Neural progenitor cell (in vitro differentiated cells): ENCODE data around the gene LDLRAD4. TPM values are rescaled to one million over a fixed set of nuclear protein-coding genes. Genes with fewer than 3 reads are reported as not detected.

Experiments used
- DNase-seq: peaks from one replicate; pipeline ENCODE4 v3.0.0-alpha.2; 2016; ENCODE audit warnings: low spot score
- H2AFZ ChIP-seq: fragments of 200-600 bp; sonication (generic); replicated peaks from 2 replicates; pipeline ENCODE4 v1.6.1; 2016; ENCODE audit warnings: antibody characterized with exemption
- H3F3A ChIP-seq: fragments of 200-600 bp; sonication (generic); 2 replicates; pipeline ENCODE4 v1.6.1; 2016; ENCODE audit warnings: antibody characterized with exemption, low read depth
- H3K27ac ChIP-seq: fragments of 200-600 bp; sonication (generic); 2 replicates; pipeline ENCODE4 v1.5.1; 2016; ENCODE audit warnings: mild to moderate bottlenecking
- H3K27me3 ChIP-seq: fragments of 200-600 bp; sonication (generic); 2 replicates; pipeline ENCODE4 v1.6.1; 2016; ENCODE audit warnings: mild to moderate bottlenecking, moderate library complexity
- H3K36me3 ChIP-seq: fragments of 200-600 bp; sonication (generic); 2 replicates; pipeline ENCODE4 v1.5.1; 2016
- H3K4me1 ChIP-seq: fragments of 200-600 bp; sonication (generic); 2 replicates; pipeline ENCODE4 v1.6.1; 2016; ENCODE audit warnings: mixed run types
- H3K4me2 ChIP-seq: fragments of 200-600 bp; sonication (generic); 2 replicates; pipeline ENCODE4 v1.6.1; 2016
- H3K4me3 ChIP-seq: fragments of 200-600 bp; sonication (generic); 2 replicates; pipeline ENCODE4 v1.5.1; 2016
- H3K79me2 ChIP-seq: fragments of 200-600 bp; sonication (generic); 2 replicates; pipeline ENCODE4 v1.6.1; 2016; ENCODE audit warnings: low read depth
- H3K9ac ChIP-seq: fragments of 200-600 bp; sonication (generic); 2 replicates; pipeline ENCODE4 v1.6.1; 2016
- H3K9me3 ChIP-seq: fragments of 200-600 bp; sonication (generic); 2 replicates; pipeline ENCODE4 v1.5.1; 2016; ENCODE audit warnings: low read depth
- H4K20me1 ChIP-seq: fragments of 200-600 bp; sonication (generic); 2 replicates; pipeline ENCODE4 v1.6.1; 2016; ENCODE audit warnings: low read depth
- H3K27ac Mint-ChIP-seq: 3 replicates; pipeline ENCODE4 v1.8.0; 2021; ENCODE audit warnings: mixed read lengths
- H3K27me3 Mint-ChIP-seq: 2 replicates; pipeline ENCODE4 v1.8.0; 2022; ENCODE audit warnings: low read depth, mild to moderate bottlenecking, inconsistent platforms, moderate library complexity, mixed read lengths; ENCODE audit not compliant: insufficient read depth
- H3K36me3 Mint-ChIP-seq: 3 replicates; pipeline ENCODE4 v1.8.0; 2021; ENCODE audit warnings: mixed read lengths
- H3K4me1 Mint-ChIP-seq: 3 replicates; pipeline ENCODE4 v1.8.0; 2021; ENCODE audit warnings: mixed read lengths
- H3K4me3 Mint-ChIP-seq: 3 replicates; pipeline ENCODE4 v1.8.0; 2021; ENCODE audit warnings: mild to moderate bottlenecking, moderate library complexity, mixed read lengths
- H3K9me3 Mint-ChIP-seq: 3 replicates; pipeline ENCODE4 v1.8.0; 2020; ENCODE audit warnings: mixed read lengths
- CTCF ChIP-seq: fragments of 200-600 bp; sonication (generic); IDR thresholded peaks from 2 replicates; pipeline ENCODE4 v1.5.1; 2017; ENCODE audit warnings: antibody characterized with exemption, mild to moderate bottlenecking
- EZH2 ChIP-seq: fragments of 200-600 bp; sonication (generic); IDR thresholded peaks from 2 replicates; pipeline ENCODE4 v1.6.1; 2017; ENCODE audit warnings: antibody characterized with exemption, mild to moderate bottlenecking, moderate library complexity
- EZH2phosphoT487 ChIP-seq: fragments of 200-600 bp; sonication (generic); IDR thresholded peaks from 2 replicates; pipeline ENCODE4 v1.6.1; 2017; ENCODE audit warnings: antibody characterized with exemption
- total RNA-seq: library from RNA; depleted of rRNA; stranded (reverse); fragments of >200 nt; gene quantifications from 2 replicates; pipeline ENCODE4 v1.2.3, GENCODE V29; 2015; ENCODE audit warnings: low replicate concordance

LDLRAD4 gene
- total RNA-seq, 1 donor from 2014 or later: 0.65 TPM

DNA sequence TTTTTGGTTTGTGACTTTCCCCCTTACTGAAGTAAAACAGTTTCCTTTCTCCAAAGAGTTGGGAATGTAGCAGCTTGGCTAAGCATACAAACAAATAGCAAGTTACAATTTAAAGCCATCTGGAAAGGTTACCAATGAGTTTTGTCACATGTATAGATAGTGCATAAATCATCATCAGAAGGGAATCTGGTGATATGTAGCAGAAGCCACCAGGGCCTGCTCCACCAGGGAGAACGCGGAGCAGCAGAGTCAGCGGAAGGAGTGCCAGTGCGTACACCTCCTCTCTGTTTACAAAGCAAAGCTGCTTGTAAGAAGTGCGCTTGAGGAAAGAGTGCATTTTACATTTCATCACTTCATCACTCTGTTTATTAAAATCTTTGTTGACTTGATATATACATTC, 267.7 kb downstream of the LDLRAD4 start:
- H3K9ac ChIP-seq: no peak overlapping the region
- no peaks in the 10 kb centered on the region for H3K9me3 ChIP-seq
- H3K36me3 ChIP-seq: no peaks in the 10 kb centered on the region
- no peak overlapping the region for H2AFZ ChIP-seq
- TF ChIP-seq EZH2phosphoT487 (no peak), CTCF (no peak), EZH2 (no peak)
- H3K4me1 ChIP-seq: no peaks in the 10 kb centered on the region
- Mint-ChIP-seq H3K9me3 (peaks cover 7% of the 10 kb centered on the region), H3K27ac (no peak overlapping the region), H3K36me3 (no peaks in the 10 kb centered on the region), H3K4me3 (no peak overlapping the region), H3K27me3 (no peaks in the 10 kb centered on the region), H3K4me1 (peaks cover 9% of the 10 kb centered on the region)
- no peaks in the 10 kb centered on the region for H4K20me1 ChIP-seq
- H3K4me2 ChIP-seq: no peak overlapping the region
- no peak for DNase-seq
- no peak overlapping the region for H3K4me3 ChIP-seq
- no peaks in the 10 kb centered on the region for H3K27me3 ChIP-seq
- H3F3A ChIP-seq: no peaks in the 10 kb centered on the region
- H3K27ac ChIP-seq: no peak overlapping the region
- no peaks in the 10 kb centered on the region for H3K79me2 ChIP-seq

DNA sequence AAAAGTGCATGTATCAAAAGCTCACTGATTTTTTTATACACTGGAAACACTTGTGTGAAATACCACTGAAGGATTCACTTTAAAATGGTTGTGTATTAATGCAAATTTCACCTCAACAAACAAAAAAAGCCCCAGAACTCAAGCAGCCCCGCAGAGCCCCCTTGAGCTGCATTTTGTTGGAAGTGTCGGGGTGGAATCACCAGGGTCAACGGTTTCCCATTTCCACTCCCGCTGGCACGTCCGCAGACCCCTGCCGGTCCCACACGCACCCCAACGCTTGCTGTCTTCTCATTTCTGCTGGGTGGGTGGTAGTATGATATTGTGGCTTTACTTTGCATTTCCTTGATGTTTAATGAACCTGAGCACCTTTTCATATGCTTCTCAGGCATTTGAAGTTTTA, 268.1 kb downstream of the LDLRAD4 start:
- H3K4me3 Mint-ChIP-seq: no peak overlapping the region
- peaks cover 5% of the 10 kb centered on the region for H3K9me3 Mint-ChIP-seq
- H3K27ac ChIP-seq: no peak overlapping the region
- no peaks in the 10 kb centered on the region for H3K36me3 Mint-ChIP-seq
- H3K4me1 ChIP-seq: no peaks in the 10 kb centered on the region
- H3K9ac ChIP-seq: no peak overlapping the region
- TF ChIP-seq CTCF (no peak), EZH2 (no peak), EZH2phosphoT487 (no peak)
- no peak for DNase-seq
- H3K4me3 ChIP-seq: no peak overlapping the region
- H3K27ac Mint-ChIP-seq: no peak overlapping the region
- no peaks in the 10 kb centered on the region for H3K27me3 ChIP-seq
- no peaks in the 10 kb centered on the region for H3K9me3 ChIP-seq
- H3K27me3 Mint-ChIP-seq: no peaks in the 10 kb centered on the region
- H3F3A ChIP-seq: no peaks in the 10 kb centered on the region
- no peaks in the 10 kb centered on the region for H3K79me2 ChIP-seq
- H3K4me1 Mint-ChIP-seq: peaks cover 6% of the 10 kb centered on the region
- H2AFZ ChIP-seq: no peak overlapping the region
- no peak overlapping the region for H3K4me2 ChIP-seq
- H3K36me3 ChIP-seq: no peaks in the 10 kb centered on the region
- no peaks in the 10 kb centered on the region for H4K20me1 ChIP-seq

DNA sequence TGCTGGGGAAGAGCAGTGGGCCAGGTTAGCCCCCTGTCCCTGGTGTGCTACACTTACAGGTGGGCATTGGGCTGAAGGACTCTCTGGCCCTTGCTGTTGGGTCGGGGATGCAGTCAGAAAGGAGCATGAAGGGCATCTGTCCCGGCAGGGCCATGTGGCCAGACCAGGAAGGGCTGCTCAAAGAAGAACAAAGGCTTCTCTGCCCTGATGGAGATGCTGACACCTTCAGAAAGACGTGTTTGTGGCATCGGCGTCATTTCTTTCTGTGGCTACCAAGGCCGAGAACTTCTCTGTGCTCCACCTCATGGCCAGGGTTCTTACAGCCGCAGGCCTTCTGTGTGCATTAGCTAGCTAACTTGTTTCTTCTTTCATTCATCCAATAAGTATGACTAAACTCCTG, 268.7 kb downstream of the LDLRAD4 start:
- H3K4me3 ChIP-seq: no peak overlapping the region
- no peak for TF ChIP-seq CTCF
- TF ChIP-seq EZH2: no peak
- TF ChIP-seq EZH2phosphoT487: no peak
- H3K36me3 ChIP-seq: no peaks in the 10 kb centered on the region
- H3K4me2 ChIP-seq: no peak overlapping the region
- no peaks in the 10 kb centered on the region for H3K9me3 ChIP-seq
- no peaks in the 10 kb centered on the region for H3K79me2 ChIP-seq
- DNase-seq: no peak
- no peaks in the 10 kb centered on the region for H3K36me3 Mint-ChIP-seq
- H3K4me3 Mint-ChIP-seq: no peak overlapping the region
- no peaks in the 10 kb centered on the region for H3K27me3 ChIP-seq
- peaks cover 5% of the 10 kb centered on the region for H3K4me1 Mint-ChIP-seq
- no peak overlapping the region for H3K27ac ChIP-seq
- peaks cover 4% of the 10 kb centered on the region for H3K9me3 Mint-ChIP-seq
- no peaks in the 10 kb centered on the region for H3K4me1 ChIP-seq
- H3F3A ChIP-seq: no peaks in the 10 kb centered on the region
- no peak overlapping the region for H3K9ac ChIP-seq
- peak overlapping the region; percentile 34 for H3K27ac Mint-ChIP-seq
- H2AFZ ChIP-seq: no peak overlapping the region
- H4K20me1 ChIP-seq: no peaks in the 10 kb centered on the region
- H3K27me3 Mint-ChIP-seq: no peaks in the 10 kb centered on the region
